A673 (cell line): ENCODE results near the gene TNS3. TPM values are rescaled to one million over a fixed set of nuclear protein-coding genes. Genes with fewer than 3 reads are reported as not detected.

Experiments
- BruUV-seq: library from RNA; stranded (reverse); fragments of 400-500 nt; replicated peaks from 2 replicates; lab custom pipeline; 2021; lab: Mats Ljungman, UMichigan
- CTCF ChIA-PET: fragments of 300-600 bp; sonication (Branson Sonifier 250); formaldehyde crosslinking; loops from one replicate; lab custom pipeline; 2022; ENCODE audit warnings: antibody characterized with exemption; lab: Charles Lee
- POLR2A ChIA-PET: fragments of 300-600 bp; sonication (Branson Sonifier 250); formaldehyde crosslinking; loops from one replicate; lab custom pipeline; 2022; ENCODE audit warnings: antibody characterized with exemption; ENCODE audit not compliant: low non-redundant PET; lab: Charles Lee
- DNase-seq: peaks from one replicate; pipeline ENCODE4 v3.0.0-alpha.2; 2015; ENCODE audit warnings: low spot score
- H3K27ac ChIP-seq: fragments of 200-600 bp; sonication (generic); 2 replicates; pipeline ENCODE4 v1.5.1; 2016; ENCODE audit warnings: mixed run types, low read depth, mild to moderate bottlenecking, mixed read lengths, antibody characterized with exemption, low read length; ENCODE audit not compliant: poor library complexity, severe bottlenecking
- H3K27me3 ChIP-seq: fragments of 200-600 bp; sonication (generic); replicated peaks from 2 replicates; pipeline ENCODE4 v1.6.1; 2017; ENCODE audit warnings: mixed run types, low read depth, mild to moderate bottlenecking, mixed read lengths, antibody characterized with exemption, low read length; ENCODE audit not compliant: insufficient read depth, poor library complexity
- H3K36me3 ChIP-seq: fragments of 200-600 bp; sonication (generic); 2 replicates; pipeline ENCODE4 v1.6.1; 2016; ENCODE audit warnings: mixed run types, mild to moderate bottlenecking, mixed read lengths, antibody characterized with exemption, low read length; ENCODE audit not compliant: insufficient read depth, poor library complexity, severe bottlenecking
- H3K4me1 ChIP-seq: fragments of 200-600 bp; sonication (generic); 2 replicates; pipeline ENCODE4 v1.6.1; 2017; ENCODE audit warnings: mixed run types, mild to moderate bottlenecking, mixed read lengths, antibody characterized with exemption, low read length; ENCODE audit not compliant: insufficient read depth, poor library complexity, severe bottlenecking
- H3K4me3 ChIP-seq: fragments of 200-600 bp; sonication (generic); 2 replicates; pipeline ENCODE4 v1.5.1; 2016; ENCODE audit warnings: low read depth, mixed run types, mild to moderate bottlenecking, mixed read lengths, low read length; ENCODE audit not compliant: poor library complexity, severe bottlenecking
- H3K9me3 ChIP-seq: fragments of 200-600 bp; sonication (generic); 2 replicates; pipeline ENCODE4 v1.6.1; 2016; ENCODE audit warnings: mixed run types, low read depth, mild to moderate bottlenecking, mixed read lengths, antibody characterized with exemption, low read length; ENCODE audit not compliant: poor library complexity, severe bottlenecking
- CTCF ChIP-seq: fragments of 300-800, 200-600 bp; sonication (generic); conservative IDR thresholded peaks from 2 replicates; pipeline ENCODE4 v1.5.1; 2017; ENCODE audit warnings: low read depth, mild to moderate bottlenecking, antibody characterized with exemption, low read length, moderate library complexity, mixed read lengths
- EZH2 ChIP-seq: fragments of 200-600 bp; sonication (generic); IDR thresholded peaks from 2 replicates; pipeline ENCODE4 v1.6.1; 2017; ENCODE audit warnings: borderline replicate concordance, low read depth, mild to moderate bottlenecking, mixed read lengths, antibody characterized with exemption, low read length; ENCODE audit not compliant: poor library complexity, severe bottlenecking
- intact Hi-C: fragments of 100-400 bp; cut with micrococcal nuclease; formaldehyde crosslinking; loops from one replicate; pipeline ENCODE4 v1.10.0; 2022; ENCODE audit not compliant: unreplicated experiment
- total RNA-seq: library from RNA; stranded (reverse); gene quantifications from 2 replicates; pipeline ENCODE4 v1.2.3, GENCODE V29; 2021

Gene TNS3
- total RNA-seq, 1 experiment from 2014 or later: not detected

DNA sequence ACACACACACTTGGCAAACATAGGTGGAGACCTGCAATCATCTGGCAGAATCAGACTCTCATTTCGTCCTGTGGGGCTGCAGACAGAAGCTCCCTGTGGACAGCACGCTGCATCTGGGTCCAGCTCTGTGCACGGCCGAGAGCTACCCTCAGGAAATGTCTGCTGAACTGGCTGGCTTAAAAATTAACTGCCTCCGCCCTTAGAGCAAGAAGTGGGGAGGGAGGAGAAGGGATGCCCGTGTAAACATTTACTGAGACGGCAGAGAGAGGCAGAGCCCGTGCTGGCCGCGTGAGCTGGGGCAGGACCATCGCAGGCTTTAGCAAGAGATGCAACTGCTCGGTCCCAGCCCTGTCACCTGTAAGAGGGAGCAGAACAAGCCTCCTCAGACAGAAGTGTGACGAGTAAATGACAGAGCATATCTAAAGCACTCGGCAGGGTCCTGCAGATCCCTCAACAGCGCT, 81.8 kb downstream of the TNS3 start:
- no TSS peak for BruUV-seq
- DNase-seq: no peak
- H3K27ac ChIP-seq: no peak overlapping the region
- intact Hi-C loops: no loop called here
- no peaks in the 10 kb centered on the region for H3K36me3 ChIP-seq
- H3K4me1 ChIP-seq: no peaks in the 10 kb centered on the region
- POLR2A ChIA-PET: no interaction called here
- no peak overlapping the region for H3K4me3 ChIP-seq
- H3K27me3 ChIP-seq: no peaks in the 10 kb centered on the region
- no peak for TF ChIP-seq CTCF
- no peak for TF ChIP-seq EZH2
- H3K9me3 ChIP-seq: no peaks in the 10 kb centered on the region
- CTCF ChIA-PET: no interaction called here

- TF ChIP-seq EZH2 (no peak), CTCF (no peak)
- ChIA-PET CTCF (no interaction called here), POLR2A (no interaction called here)
- DNase-seq: no peak
- no TSS peak for BruUV-seq
- Histone ChIP-seq H3K27me3 (no peaks in the 10 kb centered on the region), H3K36me3 (no peaks in the 10 kb centered on the region), H3K27ac (no peak overlapping the region), H3K4me1 (no peaks in the 10 kb centered on the region), H3K4me3 (no peak overlapping the region), H3K9me3 (no peaks in the 10 kb centered on the region)
- intact Hi-C loops: no loop called here
These were observed 83.5 kb downstream of the TNS3 start for GRCh38 chr7:47498229-47499056.

DNA sequence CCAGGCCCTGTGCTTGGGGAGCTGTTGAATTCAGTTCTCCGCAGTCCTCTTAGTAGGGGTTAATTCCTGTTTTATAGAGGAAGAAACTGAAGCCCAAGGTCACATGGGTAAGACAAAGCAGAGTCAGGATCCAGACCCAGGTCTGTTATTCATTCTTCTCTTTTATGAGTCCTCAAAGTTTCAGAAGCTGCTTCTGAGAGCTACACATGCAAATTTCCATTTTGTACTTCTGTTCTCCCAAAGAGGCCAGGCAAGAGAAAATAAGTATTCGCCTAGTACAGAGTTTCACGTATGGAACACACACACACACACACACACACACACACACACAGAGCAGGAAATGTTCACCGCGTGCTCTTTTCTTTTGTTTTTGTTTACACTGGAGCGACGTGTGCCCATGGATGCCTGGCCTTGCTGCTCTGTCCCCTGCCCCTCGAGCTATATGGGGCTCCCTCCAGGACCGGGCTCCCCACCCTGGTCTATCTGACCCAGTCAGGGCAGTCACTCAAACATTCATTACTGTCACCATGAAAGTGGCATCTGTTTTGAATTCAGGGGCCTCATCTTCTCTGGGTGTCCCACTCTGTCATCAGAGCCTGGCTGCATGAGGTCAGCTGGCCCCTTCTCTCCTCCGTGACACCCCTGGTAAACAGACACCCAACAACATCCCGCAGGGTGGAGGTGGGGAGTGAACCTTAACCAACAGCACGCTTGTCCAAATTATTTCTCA, 84.4 kb downstream of the TNS3 start:
- no peak for TF ChIP-seq EZH2
- TF ChIP-seq CTCF: no peak
- intact Hi-C loops: no loop called here
- DNase-seq: no peak
- ChIA-PET POLR2A (no interaction called here), CTCF (no interaction called here)
- Histone ChIP-seq H3K27me3 (no peaks in the 10 kb centered on the region), H3K4me3 (no peak overlapping the region), H3K4me1 (no peaks in the 10 kb centered on the region), H3K27ac (no peak overlapping the region), H3K9me3 (no peaks in the 10 kb centered on the region), H3K36me3 (no peaks in the 10 kb centered on the region)
- BruUV-seq: no TSS peak
